Caco-2 (cell line): ENCODE results near the gene PAPPA2. TPM values are rescaled to one million over a fixed set of nuclear protein-coding genes. Genes with fewer than 3 reads are reported as not detected.

Experiments
- BruUV-seq: library from RNA; stranded (reverse); fragments of 400-500 nt; replicated peaks from 2 replicates; lab custom pipeline; 2021; lab: Mats Ljungman, UMichigan
- CTCF ChIA-PET: fragments of 300-600 bp; sonication (Branson Sonifier 250); formaldehyde crosslinking; loops from one replicate; lab custom pipeline; 2022; ENCODE audit warnings: antibody characterized with exemption; lab: Charles Lee
- POLR2A ChIA-PET: fragments of 300-600 bp; sonication (Branson Sonifier 250); formaldehyde crosslinking; loops from one replicate; lab custom pipeline; 2022; ENCODE audit warnings: antibody characterized with exemption; lab: Charles Lee
- DNase-seq, 2 experiments: peaks; one replicate each; pipeline versions ENCODE4 v3.0.0 to v3.0.0-alpha.2; 2020 to 2022
- H3K27me3 ChIP-seq: replicated peaks from 2 replicates; pipeline ENCODE4 v1.6.0; 2011; ENCODE audit warnings: low read length; ENCODE audit not compliant: control insufficient read depth, insufficient read depth
- H3K36me3 ChIP-seq: 2 replicates; pipeline ENCODE4 v1.5.1; 2011; ENCODE audit warnings: low read length; ENCODE audit not compliant: control insufficient read depth, insufficient read depth
- H3K4me1 ChIP-seq: fragments of 250-450 bp; sonication (Bioruptor Pico); 2 replicates; pipeline ENCODE4 v1.5.1; 2020; ENCODE audit warnings: mild to moderate bottlenecking
- H3K4me3 ChIP-seq: 2 replicates; pipeline ENCODE4 v1.5.1; 2011; ENCODE audit warnings: low read depth, mild to moderate bottlenecking, control low read depth, low read length
- H3K9me3 ChIP-seq: fragments of 250-450 bp; sonication (Bioruptor Pico); 2 replicates; pipeline ENCODE4 v1.5.1; 2020; ENCODE audit warnings: mild to moderate bottlenecking, moderate library complexity
- H3K27ac Mint-ChIP-seq: one replicate; pipeline ENCODE4 v1.8.0; 2022; ENCODE audit warnings: mixed read lengths; ENCODE audit not compliant: unreplicated experiment
- H3K27me3 Mint-ChIP-seq: one replicate; pipeline ENCODE4 v1.8.0; 2022; ENCODE audit warnings: mixed read lengths; ENCODE audit not compliant: insufficient read depth, unreplicated experiment
- H3K36me3 Mint-ChIP-seq: one replicate; pipeline ENCODE4 v1.8.0; 2022; ENCODE audit warnings: mild to moderate bottlenecking, mixed read lengths; ENCODE audit not compliant: insufficient read depth, unreplicated experiment
- H3K4me1 Mint-ChIP-seq: one replicate; pipeline ENCODE4 v1.8.0; 2022; ENCODE audit warnings: low read depth, mixed read lengths; ENCODE audit not compliant: unreplicated experiment
- H3K4me3 Mint-ChIP-seq: one replicate; pipeline ENCODE4 v1.8.0; 2022; ENCODE audit warnings: mild to moderate bottlenecking, moderate library complexity, mixed read lengths; ENCODE audit not compliant: unreplicated experiment
- H3K9me3 Mint-ChIP-seq: one replicate; pipeline ENCODE4 v1.8.0; 2022; ENCODE audit warnings: mixed read lengths; ENCODE audit not compliant: unreplicated experiment
- CTCF ChIP-seq, 2 experiments: fragments of 200-600 bp in 1 of 2; IDR thresholded peaks; 1 replicate in 1 of 2; 2 replicates in 1 of 2; pipeline versions ENCODE4 v1.5.1 to v1.8.0; 2011 to 2022; ENCODE audit warnings: antibody characterized with exemption in 1 of 2, control low read depth in 1 of 2, inconsistent platforms in 1 of 2, low read depth in 1 of 2, low read length in 1 of 2, mild to moderate bottlenecking in 1 of 2, moderate library complexity in 1 of 2; ENCODE audit not compliant: insufficient read depth in 1 of 2, severe bottlenecking in 1 of 2, unreplicated experiment in 1 of 2
- intact Hi-C: fragments of 100-400 bp; cut with micrococcal nuclease; formaldehyde crosslinking; loops from one replicate; pipeline ENCODE4 v1.10.0; 2022; ENCODE audit not compliant: unreplicated experiment
- total RNA-seq: library from RNA; stranded (reverse); gene quantifications from 2 replicates; pipeline ENCODE4 v1.2.3, GENCODE V29; 2022

PAPPA2 gene
- total RNA-seq, 1 experiment from 2014 or later, result 0.18 TPM

GRCh38 chr1:176838276-176838995, 375.5 kb downstream of the PAPPA2 start:
- ChIA-PET POLR2A (no interaction called here), CTCF (no interaction called here)
- H3K27me3 Mint-ChIP-seq, result peaks cover 9% of the 10 kb centered on the region
- Histone ChIP-seq H3K36me3 (no peaks in the 10 kb centered on the region), H3K4me1 (no peaks in the 10 kb centered on the region), H3K27me3 (no peaks in the 10 kb centered on the region), H3K4me3 (no peak overlapping the region), H3K9me3 (no peaks in the 10 kb centered on the region)
- DNase-seq, result no peak
- no peak overlapping the region for H3K27ac Mint-ChIP-seq
- BruUV-seq, result no TSS peak
- H3K9me3 Mint-ChIP-seq, result no peaks in the 10 kb centered on the region
- TF ChIP-seq CTCF (IDR thresholded peaks at IDR 0.05; ENCODE audit: insufficient read depth in 1 of 2, low read depth in 1 of 2, low read length in 1 of 2, severe bottlenecking in 1 of 2, unreplicated experiment in 1 of 2), result no peak
- intact Hi-C loops, result no loop called here
- no peaks in the 10 kb centered on the region for H3K4me1 Mint-ChIP-seq
- H3K36me3 Mint-ChIP-seq, result no peaks in the 10 kb centered on the region
- H3K4me3 Mint-ChIP-seq, result no peak overlapping the region

GRCh38 chr1:176839216-176839615, 376.2 kb downstream of the PAPPA2 start:
- ChIA-PET POLR2A (no interaction called here), CTCF (no interaction called here)
- BruUV-seq, result no TSS peak
- no peaks in the 10 kb centered on the region for H3K9me3 ChIP-seq
- H3K27me3 ChIP-seq, result no peaks in the 10 kb centered on the region
- intact Hi-C loops, result no loop called here
- no peaks in the 10 kb centered on the region for H3K36me3 ChIP-seq
- no peaks in the 10 kb centered on the region for H3K9me3 Mint-ChIP-seq
- no peak overlapping the region for H3K4me3 ChIP-seq
- no peak overlapping the region for H3K4me3 Mint-ChIP-seq
- H3K4me1 Mint-ChIP-seq, result no peaks in the 10 kb centered on the region
- no peak for TF ChIP-seq CTCF (IDR thresholded peaks at IDR 0.05; ENCODE audit: insufficient read depth in 1 of 2, low read depth in 1 of 2, low read length in 1 of 2, severe bottlenecking in 1 of 2, unreplicated experiment in 1 of 2)
- no peaks in the 10 kb centered on the region for H3K4me1 ChIP-seq
- peaks cover 9% of the 10 kb centered on the region for H3K27me3 Mint-ChIP-seq
- H3K36me3 Mint-ChIP-seq, result no peaks in the 10 kb centered on the region
- DNase-seq, result no peak
- H3K27ac Mint-ChIP-seq, result no peak overlapping the region

GRCh38 chr1:176841238-176841637, 378.3 kb downstream of the PAPPA2 start:
- no peak for TF ChIP-seq CTCF (IDR thresholded peaks at IDR 0.05; ENCODE audit: insufficient read depth in 1 of 2, low read depth in 1 of 2, low read length in 1 of 2, severe bottlenecking in 1 of 2, unreplicated experiment in 1 of 2)
- Histone ChIP-seq H3K36me3 (no peaks in the 10 kb centered on the region), H3K27me3 (no peaks in the 10 kb centered on the region), H3K9me3 (no peaks in the 10 kb centered on the region), H3K4me3 (no peak overlapping the region), H3K4me1 (no peaks in the 10 kb centered on the region)
- peaks cover 15% of the 10 kb centered on the region for H3K27me3 Mint-ChIP-seq
- DNase-seq, result no peak
- POLR2A ChIA-PET, result no interaction called here
- H3K4me3 Mint-ChIP-seq, result no peak overlapping the region
- no peak overlapping the region for H3K27ac Mint-ChIP-seq
- H3K4me1 Mint-ChIP-seq, result no peaks in the 10 kb centered on the region
- no TSS peak for BruUV-seq
- CTCF ChIA-PET, result no interaction called here
- intact Hi-C loops, result no loop called here
- no peaks in the 10 kb centered on the region for H3K36me3 Mint-ChIP-seq
- H3K9me3 Mint-ChIP-seq, result no peaks in the 10 kb centered on the region
